GM19463 (cell line): Measurements from ENCODE around the gene GEMIN2.
A peak's percentile ranks its signal among the peaks of the same experiment; 100 is the strongest.
"Not testable (repeated sequence)": the region's sequence is repeated elsewhere in the genome, so short reads cannot be mapped to it uniquely, and the experiment has no call there.

Experiments
- ATAC-seq: cut with Tn5 transposase; IDR thresholded peaks from one replicate; pipeline ENCODE4 v1.9.1; 2021; ENCODE audit warnings: mild to moderate bottlenecking, moderate library complexity; ENCODE audit not compliant: unreplicated experiment

Gene GEMIN2

DNA sequence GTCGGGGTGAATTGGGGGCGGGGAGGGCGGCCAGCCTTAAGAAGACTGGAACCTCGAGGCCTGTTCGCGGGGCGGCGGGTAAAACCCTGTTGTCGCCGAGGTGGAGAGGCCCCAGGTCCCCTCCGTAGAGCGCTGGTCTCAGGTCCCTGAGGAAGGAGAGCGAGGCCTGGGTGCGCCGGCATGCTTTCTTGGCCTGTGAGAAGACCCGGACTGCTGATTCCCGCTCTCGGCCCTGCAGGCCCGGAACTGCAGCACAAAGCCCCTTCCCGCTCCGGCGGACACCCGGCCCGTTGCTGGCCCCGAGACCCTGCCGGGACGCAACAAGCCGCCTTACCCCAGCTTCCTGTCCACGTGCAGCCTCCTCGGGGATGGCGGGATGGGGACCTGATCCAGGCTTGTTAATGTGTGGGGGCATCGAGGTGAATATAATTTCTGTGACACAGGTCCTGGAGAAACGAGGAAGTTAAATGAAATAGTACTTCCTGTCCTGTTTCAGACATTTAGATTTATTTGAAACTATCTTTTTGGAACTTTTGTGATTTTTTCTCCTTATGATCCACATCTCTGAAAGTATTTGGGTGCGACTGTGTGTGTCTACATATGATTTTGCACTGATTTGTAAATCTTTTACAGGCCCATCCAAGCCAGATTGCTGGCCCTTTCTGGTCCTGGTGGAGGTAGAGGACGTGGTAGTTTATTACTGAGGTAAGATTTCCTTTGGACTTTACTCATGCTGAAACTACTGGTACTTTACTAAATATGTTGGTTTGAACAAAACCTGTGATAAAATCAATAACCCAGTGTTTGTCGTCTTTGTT, 61.5 kb downstream of the GEMIN2 start:
- ATAC-seq: peak; percentile 2

DNA sequence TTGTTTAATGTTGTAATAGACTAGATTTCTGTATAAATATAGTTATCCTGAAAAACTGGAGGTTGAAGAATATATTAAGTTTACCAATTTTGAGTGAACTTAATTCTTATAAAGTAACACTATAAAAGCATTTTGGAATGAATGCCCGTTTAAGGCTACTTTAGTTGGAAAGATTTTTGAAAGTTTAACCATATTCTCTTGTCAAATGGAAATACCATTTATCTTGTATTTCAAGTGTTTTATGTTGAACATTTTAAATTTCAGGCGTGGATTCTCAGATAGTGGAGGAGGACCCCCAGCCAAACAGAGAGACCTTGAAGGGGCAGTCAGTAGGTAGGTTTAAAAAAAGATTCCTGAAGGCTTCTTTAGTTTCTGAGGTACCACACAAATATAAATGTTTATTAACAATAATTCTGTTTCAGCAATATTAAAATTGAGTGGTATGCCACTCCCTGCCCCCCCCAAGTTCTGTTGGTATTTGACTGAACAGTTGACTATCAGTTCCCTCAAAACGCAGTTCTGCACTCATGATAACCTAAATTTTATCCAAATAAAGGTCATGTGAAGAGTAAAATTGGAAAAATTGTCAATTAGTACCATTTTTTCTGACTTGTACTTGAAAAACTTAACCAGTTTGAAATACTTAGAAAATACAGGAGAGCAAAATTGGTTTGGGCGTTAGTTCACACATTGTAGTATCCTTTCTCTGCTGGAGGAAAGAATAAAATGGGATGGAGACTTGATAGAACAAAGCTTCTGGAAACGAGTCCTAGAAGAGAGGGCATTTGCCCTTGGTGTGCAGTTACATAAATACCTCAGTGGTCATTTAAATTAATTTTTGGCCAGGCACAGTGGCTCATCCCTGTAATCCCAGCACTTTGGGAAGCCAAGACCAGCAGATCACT, 62.4 kb downstream of the GEMIN2 start:
- no peak for ATAC-seq

DNA sequence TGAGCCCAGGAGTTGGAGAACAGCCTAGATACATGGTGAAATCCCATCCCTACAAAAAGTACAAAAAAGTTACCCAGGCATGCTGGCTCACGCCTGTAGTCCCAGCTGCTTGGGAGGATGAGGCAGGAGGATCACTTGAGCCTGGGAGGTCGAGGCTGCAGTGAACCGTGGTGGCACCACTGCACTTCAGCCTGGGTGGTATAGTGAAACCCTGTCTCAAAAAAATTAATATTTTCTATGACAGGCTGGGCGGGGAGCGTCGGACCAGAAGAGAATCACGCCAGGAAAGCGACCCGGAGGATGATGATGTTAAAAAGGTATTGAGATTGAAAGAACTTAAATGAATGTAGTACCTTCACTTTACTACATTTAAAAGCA, 63.0 kb downstream of the GEMIN2 start:
- no peak for ATAC-seq

DNA sequence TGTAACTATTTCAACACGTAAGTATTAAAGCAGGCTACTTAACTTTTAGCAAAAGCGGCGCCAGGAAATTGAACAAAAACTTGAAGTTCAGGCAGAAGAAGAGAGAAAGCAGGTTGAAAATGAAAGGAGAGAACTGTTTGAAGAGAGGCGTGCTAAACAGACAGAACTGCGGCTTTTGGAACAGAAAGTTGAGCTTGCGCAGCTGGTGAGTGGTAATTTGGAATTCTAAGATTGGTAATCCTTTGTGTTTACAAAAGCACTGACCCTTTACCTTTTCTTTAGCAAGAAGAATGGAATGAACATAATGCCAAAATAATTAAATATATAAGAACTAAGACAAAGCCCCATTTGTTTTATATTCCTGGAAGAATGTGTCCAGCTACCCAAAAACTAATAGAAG, 64.9 kb downstream of the GEMIN2 start:
- ATAC-seq: no peak

DNA sequence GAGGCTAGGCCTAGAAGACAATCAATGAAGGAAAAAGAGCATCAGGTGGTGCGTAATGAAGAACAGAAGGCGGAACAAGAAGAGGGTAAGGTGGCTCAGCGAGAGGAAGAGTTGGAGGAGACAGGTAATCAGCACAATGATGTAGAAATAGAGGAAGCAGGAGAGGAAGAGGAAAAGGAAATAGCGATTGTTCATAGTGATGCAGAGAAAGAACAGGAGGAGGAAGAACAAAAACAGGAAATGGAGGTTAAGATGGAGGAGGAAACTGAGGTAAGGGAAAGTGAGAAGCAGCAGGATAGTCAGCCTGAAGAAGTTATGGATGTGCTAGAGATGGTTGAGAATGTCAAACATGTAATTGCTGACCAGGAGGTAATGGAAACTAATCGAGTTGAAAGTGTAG, 66.4 kb downstream of the GEMIN2 start:
- ATAC-seq: no peak

DNA sequence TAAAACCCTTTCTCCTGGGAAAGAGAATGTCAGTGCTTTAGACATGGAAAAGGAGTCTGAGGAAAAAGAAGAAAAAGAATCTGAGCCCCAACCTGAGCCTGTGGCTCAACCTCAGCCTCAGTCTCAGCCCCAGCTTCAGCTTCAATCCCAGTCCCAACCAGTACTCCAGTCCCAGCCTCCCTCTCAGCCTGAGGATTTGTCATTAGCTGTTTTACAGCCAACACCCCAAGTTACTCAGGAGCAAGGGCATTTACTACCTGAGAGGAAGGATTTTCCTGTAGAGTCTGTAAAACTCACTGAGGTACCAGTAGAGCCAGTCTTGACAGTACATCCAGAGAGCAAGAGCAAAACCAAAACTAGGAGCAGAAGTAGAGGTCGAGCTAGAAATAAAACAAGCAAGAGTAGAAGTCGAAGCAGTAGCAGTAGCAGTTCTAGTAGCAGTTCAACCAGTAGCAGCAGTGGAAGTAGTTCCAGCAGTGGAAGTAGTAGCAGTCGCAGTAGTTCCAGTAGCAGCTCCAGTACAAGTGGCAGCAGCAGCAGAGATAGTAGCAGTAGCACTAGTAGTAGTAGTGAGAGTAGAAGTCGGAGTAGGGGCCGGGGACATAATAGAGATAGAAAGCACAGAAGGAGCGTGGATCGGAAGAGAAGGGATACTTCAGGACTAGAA, 67.0 kb downstream of the GEMIN2 start:
- ATAC-seq: no peak

DNA sequence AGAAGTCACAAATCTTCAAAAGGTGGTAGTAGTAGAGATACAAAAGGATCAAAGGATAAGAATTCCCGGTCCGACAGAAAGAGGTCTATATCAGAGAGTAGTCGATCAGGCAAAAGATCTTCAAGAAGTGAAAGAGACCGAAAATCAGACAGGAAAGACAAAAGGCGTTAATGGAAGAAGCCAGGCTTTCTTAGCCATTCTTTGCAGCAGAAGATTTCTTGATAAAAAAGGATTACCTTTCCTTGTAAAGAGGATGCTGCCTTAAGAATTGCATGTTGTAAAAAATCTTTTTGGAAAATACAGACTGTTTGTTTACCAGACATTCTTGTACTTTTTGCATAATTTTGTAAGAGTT, 67.5 kb downstream of the GEMIN2 start:
- no peak for ATAC-seq

DNA sequence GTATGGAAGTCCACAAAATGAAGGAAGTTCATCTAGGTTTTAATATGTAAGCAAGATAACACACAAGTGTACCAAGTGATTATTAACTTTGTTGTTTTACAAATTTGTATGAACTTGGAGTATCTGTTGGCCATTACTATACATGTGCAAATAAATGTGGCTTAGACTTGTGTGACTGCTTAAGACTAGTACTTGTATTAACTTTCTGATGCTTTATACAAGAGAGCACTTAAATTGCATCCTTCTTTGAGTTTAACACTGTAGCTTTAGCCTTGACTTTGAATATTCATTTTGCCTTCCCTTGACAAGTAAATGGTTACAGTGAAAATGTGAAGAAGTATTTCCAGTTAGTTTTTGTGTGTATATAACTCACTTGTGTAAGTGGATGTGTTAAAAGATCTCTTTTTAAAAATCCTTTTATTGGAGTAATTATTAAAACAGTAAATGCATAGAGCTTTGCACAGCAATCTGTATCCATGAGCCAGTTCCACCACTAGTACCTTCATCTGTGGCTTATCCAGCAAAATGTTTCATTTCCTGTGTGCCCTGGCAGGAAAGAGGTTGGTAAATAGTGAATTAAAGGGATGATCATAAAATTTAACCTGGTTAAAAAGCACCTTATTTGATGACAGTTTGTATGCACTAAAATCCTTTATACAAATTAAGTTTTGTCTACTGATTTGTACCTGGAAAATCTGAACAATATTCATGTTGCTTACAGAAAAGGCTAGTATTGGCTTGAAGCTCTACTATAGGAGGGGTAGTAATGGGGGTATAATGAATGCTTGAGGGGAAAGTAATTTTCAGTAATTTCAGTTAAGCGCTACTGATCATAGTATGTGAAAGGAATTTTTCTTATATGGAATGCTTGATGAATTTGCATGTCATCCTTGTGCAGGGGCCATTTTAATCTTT, 68.9 kb downstream of the GEMIN2 start:
- no peak for ATAC-seq

DNA sequence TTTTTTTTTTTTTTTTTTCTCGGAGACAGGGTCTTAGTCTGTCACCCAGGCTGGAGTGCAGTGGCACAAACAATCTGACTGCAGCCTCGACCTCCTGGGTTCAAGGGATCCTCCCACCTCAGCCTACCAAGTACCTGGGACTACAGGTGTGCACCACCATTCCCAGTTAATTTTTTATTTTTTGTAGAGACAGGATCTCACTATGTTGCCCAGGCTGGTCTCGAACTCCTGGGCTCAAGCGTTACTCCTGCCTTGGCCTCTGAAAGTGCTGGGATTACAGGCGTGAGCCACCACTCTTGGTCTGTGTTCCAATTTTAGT, 69.5 kb downstream of the GEMIN2 start:
- ATAC-seq: not testable (repeated sequence)

DNA sequence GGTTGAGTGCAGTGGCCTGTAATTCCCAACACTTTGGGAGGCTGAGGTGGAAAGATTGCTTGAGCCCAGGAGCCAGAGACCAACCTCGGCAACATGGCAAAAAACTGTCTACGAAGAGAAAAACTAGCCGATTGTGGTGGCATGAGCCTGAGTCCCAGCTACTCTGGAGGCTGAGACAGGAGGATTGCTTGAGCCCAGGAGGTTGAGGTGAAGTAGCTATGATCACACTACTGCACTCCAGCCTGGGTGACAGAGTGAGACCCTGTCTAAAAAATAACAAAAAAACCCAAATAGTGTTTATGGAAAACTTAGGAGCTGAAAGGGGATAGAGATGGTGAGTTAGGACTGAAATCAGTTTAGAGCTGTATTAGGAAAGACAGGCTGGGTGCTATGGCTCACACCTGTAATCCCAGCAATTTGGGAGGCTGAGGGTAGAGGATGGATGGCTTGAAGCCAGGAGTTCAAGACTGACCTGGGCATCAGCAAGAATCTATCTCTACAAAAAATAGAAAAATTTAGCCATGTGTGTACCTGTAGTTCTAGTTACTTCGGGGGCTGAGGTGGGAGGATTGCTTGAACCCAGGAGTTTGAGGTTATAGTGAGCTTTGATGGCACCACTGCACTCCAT, 70.6 kb downstream of the GEMIN2 start:
- no peak for ATAC-seq

DNA sequence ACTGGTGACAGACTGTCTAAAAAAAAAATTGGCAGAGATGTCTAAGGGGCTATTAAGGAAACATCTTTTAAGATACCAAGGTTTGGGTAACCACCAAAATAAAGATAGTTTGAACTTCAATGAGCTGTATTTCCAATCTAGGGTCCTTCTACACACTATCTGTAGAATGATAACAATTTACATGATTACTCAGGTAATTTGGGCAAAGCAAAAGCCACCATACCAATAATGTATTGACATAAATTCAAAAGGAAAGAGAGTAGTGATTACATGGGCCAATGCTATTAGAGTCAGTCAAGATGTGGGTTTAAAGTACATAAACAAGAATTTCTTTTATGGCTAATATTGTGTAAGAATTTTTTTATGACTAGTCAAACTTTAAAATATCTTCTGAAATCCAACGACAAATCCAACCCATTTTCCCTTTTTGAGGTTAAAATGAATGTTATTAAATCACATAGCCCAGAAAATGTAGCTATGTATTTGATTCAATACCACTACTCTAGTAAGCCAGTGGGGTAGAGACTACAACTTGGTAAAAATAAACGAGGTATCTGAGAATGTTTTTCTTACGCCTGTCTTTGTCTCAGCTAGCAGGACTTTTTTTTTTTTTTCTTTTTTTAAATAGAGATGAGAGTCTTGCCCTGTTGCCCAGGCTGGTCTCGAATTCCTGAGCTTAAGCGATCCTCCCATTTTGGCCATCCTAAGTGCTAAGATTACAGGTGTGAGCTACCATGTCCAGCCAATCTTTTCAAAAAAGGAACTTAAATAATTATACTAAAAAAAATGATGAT, 71.3 kb downstream of the GEMIN2 start:
- ATAC-seq: no peak
